Sigmoid colon (tissue), 7 donors: ENCODE results near the gene ZNF334. TPM values are rescaled to one million over a fixed set of nuclear protein-coding genes. Genes with fewer than 3 reads are reported as not detected.

Source experiments
- DNase-seq: peaks from one replicate; pipeline ENCODE4 v3.0.0-alpha.2; 2019
- H3K27ac ChIP-seq, 4 donors: fragments of 200-600 bp; sonication (generic); one replicate each; pipeline ENCODE4 v1.5.1; 2016 to 2019; ENCODE audit warnings: mild to moderate bottlenecking in 1 of 4
- H3K27me3 ChIP-seq, 3 donors: fragments of 200-600 bp; sonication (generic); one replicate each; pipeline ENCODE4 v1.5.1; 2019; ENCODE audit warnings: mild to moderate bottlenecking in 1 of 3
- H3K36me3 ChIP-seq, 4 donors: fragments of 200-600 bp; sonication (generic); one replicate each; pipeline ENCODE4 v1.5.1; 2016 to 2019
- H3K4me1 ChIP-seq, 4 donors: fragments of 200-600 bp; sonication (generic); one replicate each; pipeline ENCODE4 v1.5.1; 2017 to 2019
- H3K4me3 ChIP-seq, 4 donors: fragments of 200-600 bp; sonication (generic); one replicate each; pipeline ENCODE4 v1.5.1; 2017 to 2019; ENCODE audit warnings: mild to moderate bottlenecking in 2 of 4, moderate library complexity in 1 of 4
- H3K9me3 ChIP-seq, 4 donors: fragments of 200-600 bp in 3 of 4; sonication (generic) in 3 of 4; one replicate each; pipeline versions ENCODE4 v1.5.1 to v1.6.1; 2013 to 2019
- CTCF ChIP-seq, 4 experiments: fragments of 450-650 bp in 3 of 4; fragments of 200-600 bp in 1 of 4; IDR thresholded peaks; one replicate each; pipeline ENCODE4 v1.5.1; 2016 to 2019; ENCODE audit warnings: antibody characterized with exemption in 4 of 4, mild to moderate bottlenecking in 3 of 4, moderate library complexity in 2 of 4
- EP300 ChIP-seq, 4 donors: sonication (generic); formaldehyde crosslinking; IDR thresholded peaks; one replicate each; pipeline ENCODE4 v1.6.1; 2017; ENCODE audit warnings: antibody characterized with exemption in 4 of 4
- POLR2A ChIP-seq, 2 donors: fragments of 450-650 bp; IDR thresholded peaks; one replicate each; pipeline ENCODE4 v1.6.1; 2016; ENCODE audit warnings: antibody characterized with exemption in 2 of 2, mild to moderate bottlenecking in 2 of 2, moderate library complexity in 2 of 2
- POLR2AphosphoS5 ChIP-seq, 4 donors: sonication (generic); formaldehyde crosslinking; IDR thresholded peaks; one replicate each; pipeline ENCODE4 v1.6.1; 2017; ENCODE audit warnings: antibody characterized with exemption in 4 of 4
- WGBS, 2 donors: extraction: QIAGEN DNeasy Blood & Tissue Kit; methylation state at CpG; one replicate each; pipeline ENCODE4 v1.1.7; 2013; 5-methylcytosine and 5-hydroxymethylcytosine counted together
- intact Hi-C: fragments of 100-400 bp; cut with DNase I; formaldehyde crosslinking; loops from one replicate; pipeline ENCODE4 v1.15.1; 2023
- polyA plus RNA-seq, 3 donors: library from polyadenylated mRNA; stranded (reverse); fragments of 200-250 nt; gene quantifications; one replicate each; pipeline ENCODE4 v1.2.3, GENCODE V29; 2013
- total RNA-seq, 4 donors: library from RNA; depleted of rRNA; stranded (reverse); fragments of >200 nt; gene quantifications; one replicate each; pipeline ENCODE4 v1.1.0, GENCODE V29; 2016
- donor health status: healthy with polysubstance abuse.
- donor health status: Bipolar disorder and iron deficiency.
- donor health status: healthy.

Gene ZNF334
- total and polyA plus RNA-seq, 7 donors: 0.46 to 6.6 (median 2.6) TPM

- no peak for DNase-seq
- intact Hi-C loops: no loop called here
- H3K36me3 ChIP-seq: no peaks in the 10 kb centered on the region
- H3K27ac ChIP-seq: no peak overlapping the region
- H3K27me3 ChIP-seq: no peaks in the 10 kb centered on the region
- WGBS, 2 donors: 93 to 94% methylated on average over 3 of the region's 3 CpGs
- peaks cover 0 to 12% (median 8%) of the 10 kb centered on the region in 4 donors for H3K4me1 ChIP-seq
- H3K9me3 ChIP-seq: no peaks in the 10 kb centered on the region
- TF ChIP-seq POLR2AphosphoS5 (IDR thresholded peaks at IDR 0.05) (no peak), POLR2A (IDR thresholded peaks at IDR 0.05) (no peak), EP300 (IDR thresholded peaks at IDR 0.05) (no peak), CTCF (IDR thresholded peaks at IDR 0.05) (no peak)
- no peak overlapping the region for H3K4me3 ChIP-seq
Observed at GRCh38 chr20:46559001-46559400, 45.6 kb upstream of the ZNF334 start.

- no peak overlapping the region for H3K27ac ChIP-seq
- DNase-seq: no peak
- no peak overlapping the region for H3K4me3 ChIP-seq
- TF ChIP-seq POLR2A (IDR thresholded peaks at IDR 0.05) (no peak), POLR2AphosphoS5 (IDR thresholded peaks at IDR 0.05) (no peak)
- intact Hi-C loops: no loop called here
- H3K27me3 ChIP-seq: no peaks in the 10 kb centered on the region
- H3K4me1 ChIP-seq: peaks cover 0 to 12% (median 8%) of the 10 kb centered on the region in 4 donors
- no peaks in the 10 kb centered on the region for H3K36me3 ChIP-seq
- WGBS, 2 donors: 34 to 61% methylated on average over 5 of the region's 5 CpGs
- H3K9me3 ChIP-seq: no peaks in the 10 kb centered on the region
Observed at GRCh38 chr20:46558511-46558959, 45.2 kb upstream of the ZNF334 start.

- no peak for TF ChIP-seq POLR2A (IDR thresholded peaks at IDR 0.05)
- no peak for TF ChIP-seq POLR2AphosphoS5 (IDR thresholded peaks at IDR 0.05)
- TF ChIP-seq CTCF (IDR thresholded peaks at IDR 0.05): no peak
- no peak for TF ChIP-seq EP300 (IDR thresholded peaks at IDR 0.05)
- 80 to 84% methylated on average over 8 of the region's 8 CpGs for WGBS, 2 donors
- no peaks in the 10 kb centered on the region for H3K27me3 ChIP-seq
- peaks cover 0 to 6% (median 4%) of the 10 kb centered on the region in 4 donors for H3K4me1 ChIP-seq
- no peaks in the 10 kb centered on the region for H3K9me3 ChIP-seq
- H3K4me3 ChIP-seq: no peak overlapping the region
- intact Hi-C loops: no loop called here
- DNase-seq: no peak
- H3K27ac ChIP-seq: no peak overlapping the region
- H3K36me3 ChIP-seq: no peaks in the 10 kb centered on the region
Observed at GRCh38 chr20:46557231-46557956, 44.0 kb upstream of the ZNF334 start.

- no peaks in the 10 kb centered on the region for H3K9me3 ChIP-seq
- H3K27me3 ChIP-seq: no peaks in the 10 kb centered on the region
- TF ChIP-seq POLR2A (IDR thresholded peaks at IDR 0.05): no peak
- TF ChIP-seq POLR2AphosphoS5 (IDR thresholded peaks at IDR 0.05): no peak
- TF ChIP-seq EP300 (IDR thresholded peaks at IDR 0.05): no peak
- TF ChIP-seq CTCF (IDR thresholded peaks at IDR 0.05): no peak
- no peaks in the 10 kb centered on the region for H3K4me1 ChIP-seq
- no peak overlapping the region for H3K4me3 ChIP-seq
- H3K27ac ChIP-seq: no peak overlapping the region
- intact Hi-C loops: no loop called here
- no peak for DNase-seq
- WGBS, 2 donors: 82 to 85% methylated on average over 4 of the region's 4 CpGs
- H3K36me3 ChIP-seq: no peaks in the 10 kb centered on the region
Observed at GRCh38 chr20:46555370-46555956, 42.1 kb upstream of the ZNF334 start.

- no peak for DNase-seq
- Histone ChIP-seq H3K4me1 (no peaks in the 10 kb centered on the region), H3K27ac (no peak overlapping the region), H3K36me3 (no peaks in the 10 kb centered on the region), H3K4me3 (no peak overlapping the region), H3K27me3 (no peaks in the 10 kb centered on the region), H3K9me3 (no peaks in the 10 kb centered on the region)
- intact Hi-C loops: no loop called here
- 71 to 81% methylated on average over 3 of the region's 3 CpGs for WGBS, 2 donors
- TF ChIP-seq POLR2AphosphoS5 (IDR thresholded peaks at IDR 0.05) (no peak), EP300 (IDR thresholded peaks at IDR 0.05) (no peak), POLR2A (IDR thresholded peaks at IDR 0.05) (no peak), CTCF (IDR thresholded peaks at IDR 0.05) (no peak)
Observed at GRCh38 chr20:46554828-46555227, 41.5 kb upstream of the ZNF334 start.
